Measurements from ENCODE around the gene CBLC. TPM values are rescaled to one million over a fixed set of nuclear protein-coding genes. Genes with fewer than 3 reads are reported as not detected.
A peak's percentile ranks its signal among the peaks of the same experiment; 100 is the strongest.

Gene CBLC
- total RNA-seq, 1 experiment from 2014 or later: 15.9 TPM

- H3K9ac ChIP-seq (ENCODE audit: extremely low read depth, insufficient read length, low read length): peak overlapping the region; percentile 58
- no peak overlapping the region for H3T11ph ChIP-seq (ENCODE audit: low read length)
- no peak overlapping the region for H3K23ac ChIP-seq (ENCODE audit: insufficient read length, low read depth, low read length)
- no peak overlapping the region for H2BK120ac ChIP-seq (ENCODE audit: low read depth, low read length, poor library complexity, severe bottlenecking)
- no peak overlapping the region for H3K56ac ChIP-seq (ENCODE audit: insufficient read length, low read depth, low read length)
- H3K23me2 ChIP-seq (ENCODE audit: insufficient read length, low read depth, low read length, poor library complexity, severe bottlenecking): peaks cover 23% of the 10 kb centered on the region
- peak overlapping the region; percentile 7 for H3K27ac ChIP-seq (ENCODE audit: insufficient read length, low read depth, low read length)
- Mint-ChIP-seq H3K9me3 (peaks cover 0 to 8% of the 10 kb centered on the region in 2 experiments; a peak in 3 of 5 replicates), H3K27ac (peak overlapping the region; percentile 90 to 98 (median 95)), H3K4me3 (peak overlapping the region; percentile 89 to 96), H3K27me3 (ENCODE audit: low read depth) (peaks cover 3% of the 10 kb centered on the region), H3K36me3 (ENCODE audit: insufficient read depth in 1 of 3, low read depth in 3 of 3) (peaks cover 12 to 33% (median 20%) of the 10 kb centered on the region in 3 experiments), H3K4me1 (peaks cover 29 to 42% of the 10 kb centered on the region in 2 experiments)
- H2BK15ac ChIP-seq (ENCODE audit: low read depth, low read length): no peak overlapping the region
- H3K79me2 ChIP-seq (ENCODE audit: insufficient read depth, low read length): peaks cover 33% of the 10 kb centered on the region; the same call in 1 of the 2 replicates
- no peak overlapping the region for H3K14ac ChIP-seq (ENCODE audit: insufficient read depth, low read length)
- peaks cover 11% of the 10 kb centered on the region for H3K79me1 ChIP-seq (ENCODE audit: insufficient read depth, low read depth, low read length, poor library complexity, severe bottlenecking)
- no peak for TF ChIP-seq CTCF (conservative IDR thresholded peaks at IDR 0.05)
- no peaks in the 10 kb centered on the region for H3K9me3 ChIP-seq (ENCODE audit: control insufficient read depth, low read depth, low read length)
- peak overlapping the region; percentile 76 for H3K4me2 ChIP-seq (ENCODE audit: insufficient read depth, insufficient read length, low read length)
- peak; percentile 67 for DNase-seq
- H4K5ac ChIP-seq (ENCODE audit: insufficient read length, low read depth, low read length): no peak overlapping the region
- H3K18ac ChIP-seq (ENCODE audit: insufficient read length, low read depth, low read length): no peak overlapping the region
- no peak overlapping the region for H4K91ac ChIP-seq (ENCODE audit: insufficient read length, low read depth, low read length)
- H3K4ac ChIP-seq (ENCODE audit: low read depth, low read length): no peak overlapping the region
- no peaks in the 10 kb centered on the region for H3K27me3 ChIP-seq (ENCODE audit: insufficient read depth, low read length)
- no peak overlapping the region for H2BK12ac ChIP-seq (ENCODE audit: insufficient read length, low read depth, low read length)
- no peaks in the 10 kb centered on the region for H4K20me1 ChIP-seq (ENCODE audit: control insufficient read depth, insufficient read depth, insufficient read length)
- H2AFZ ChIP-seq (ENCODE audit: low read length): no peak overlapping the region
- no peak overlapping the region for H2BK20ac ChIP-seq (ENCODE audit: low read depth, low read length, poor library complexity, severe bottlenecking)
- H2AK5ac ChIP-seq (ENCODE audit: insufficient read length, low read length): no peak overlapping the region
- no CpG with 5 or more reads among the region's 19 CpGs for WGBS (ENCODE audit: extremely low coverage, insufficient read length, low lambda C conversion rate)
- no peak overlapping the region for H2BK5ac ChIP-seq (ENCODE audit: insufficient read length, low read length)
- H3K4me1 ChIP-seq (ENCODE audit: insufficient read depth, low read length): peaks cover 5% of the 10 kb centered on the region; the same call in 1 of the 2 replicates
- no peak overlapping the region for H4K8ac ChIP-seq (replicated peaks; ENCODE audit: insufficient read length, low read depth, low read length)
Observed at GRCh38 chr19:44848036-44848811, 70.5 kb downstream of the CBLC start.
